Stimulated activated CD4-positive, alpha-beta T cell treated with anti-CD3 and anti-CD28 coated beads, Interleukin-2, amount 100 ng/mL, for 48 hours (primary cell): Measurements from ENCODE around the gene ABHD2.
A peak's percentile ranks its signal among the peaks of the same experiment; 100 is the strongest.
"Not testable (repeated sequence)": the region's sequence is repeated elsewhere in the genome, so short reads cannot be mapped to it uniquely, and the experiment has no call there.

Source experiments
- DNase-seq, 2 donors: peaks; one replicate each; pipeline ENCODE4 v3.0.0-alpha.2; 2020

ABHD2 gene

DNA sequence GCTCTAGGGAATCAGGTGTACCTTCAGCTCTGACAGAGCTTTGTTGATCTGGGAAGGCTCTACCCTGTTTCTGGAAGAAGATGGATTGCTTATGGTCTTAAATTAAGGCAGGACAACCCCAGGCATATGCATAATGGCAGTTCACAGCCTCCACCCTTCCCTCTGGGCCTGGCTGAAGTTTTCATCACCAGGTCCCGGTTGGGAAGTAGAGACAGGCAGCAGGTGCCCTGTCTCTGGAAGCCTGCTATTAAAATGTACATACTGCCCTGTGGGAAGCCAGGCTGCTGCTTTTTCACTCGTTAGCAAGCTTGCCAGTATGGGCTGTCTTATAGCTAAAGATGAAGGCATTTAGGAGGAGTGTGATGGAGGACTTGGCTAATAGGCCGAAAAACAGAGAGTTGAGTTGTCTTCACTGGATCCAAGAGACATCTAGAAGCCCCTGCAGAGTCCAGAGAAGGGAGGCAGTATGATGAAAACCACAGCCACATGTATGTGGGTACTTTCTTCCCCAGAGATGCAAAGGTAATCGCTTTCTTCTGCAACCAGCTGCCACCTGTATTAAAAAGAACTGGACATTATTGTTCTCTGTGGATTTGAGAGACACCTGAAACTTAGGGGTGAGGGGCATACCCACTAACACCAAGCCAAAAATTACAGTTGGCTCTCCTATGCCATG, 34.4 kb downstream of the ABHD2 start:
- no peak for DNase-seq

- no peak for DNase-seq
Measured at GRCh38 chr15:89123181-89123525, 34.9 kb downstream of the ABHD2 start.

DNA sequence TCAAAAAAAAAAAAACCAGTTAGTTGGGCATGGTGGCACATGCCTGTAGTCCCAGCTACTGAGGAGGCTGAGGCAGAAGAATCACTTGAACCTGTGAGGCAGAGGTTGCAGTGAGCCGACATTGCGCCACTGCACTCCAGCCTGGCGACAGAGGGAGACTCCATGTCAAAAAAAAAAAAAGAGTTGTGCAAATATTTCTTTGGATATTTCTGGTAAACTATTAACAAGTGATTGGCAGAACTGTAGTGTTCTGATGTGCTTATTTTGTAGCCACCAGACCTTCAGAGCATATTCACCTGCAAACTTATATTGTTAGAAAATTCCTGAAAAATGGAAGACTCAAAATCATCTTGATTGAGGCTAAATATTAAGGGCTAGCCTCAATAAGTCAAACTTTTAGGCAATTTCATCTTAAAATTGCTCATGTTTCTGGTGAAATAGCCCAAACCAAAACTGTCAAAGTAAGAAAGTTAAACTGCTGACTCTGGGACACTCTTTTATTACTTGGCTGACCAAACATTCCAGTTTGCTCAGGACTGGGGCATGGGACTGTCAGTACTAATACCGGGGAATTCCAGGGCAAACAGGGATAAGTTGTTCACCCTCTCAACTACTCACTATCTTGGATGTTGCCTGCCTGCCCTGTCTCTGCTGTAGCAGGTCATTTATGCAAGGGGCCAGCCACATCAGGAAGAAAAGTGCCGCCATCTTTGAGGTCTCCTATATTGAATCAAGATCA, 37.0 kb downstream of the ABHD2 start:
- DNase-seq = no peak

DNA sequence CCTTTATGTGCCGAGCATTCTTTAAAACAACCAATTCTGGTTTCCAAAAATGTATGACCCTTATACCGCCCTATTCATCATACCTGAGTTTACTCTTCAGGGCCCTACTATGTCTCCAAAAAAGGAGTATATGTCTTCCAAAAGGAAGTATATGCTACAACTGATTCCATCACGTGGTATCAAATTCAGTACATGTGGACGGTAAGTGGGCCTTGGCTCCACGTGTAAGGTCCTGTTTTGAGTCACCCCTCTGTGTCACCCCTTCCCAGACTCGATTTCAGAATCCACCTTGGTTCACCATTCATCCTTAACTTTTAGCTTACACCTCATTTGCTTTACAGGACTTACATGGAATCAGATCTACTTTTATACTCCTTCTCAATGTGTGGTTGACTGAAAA, 37.8 kb downstream of the ABHD2 start:
- no peak for DNase-seq

DNA sequence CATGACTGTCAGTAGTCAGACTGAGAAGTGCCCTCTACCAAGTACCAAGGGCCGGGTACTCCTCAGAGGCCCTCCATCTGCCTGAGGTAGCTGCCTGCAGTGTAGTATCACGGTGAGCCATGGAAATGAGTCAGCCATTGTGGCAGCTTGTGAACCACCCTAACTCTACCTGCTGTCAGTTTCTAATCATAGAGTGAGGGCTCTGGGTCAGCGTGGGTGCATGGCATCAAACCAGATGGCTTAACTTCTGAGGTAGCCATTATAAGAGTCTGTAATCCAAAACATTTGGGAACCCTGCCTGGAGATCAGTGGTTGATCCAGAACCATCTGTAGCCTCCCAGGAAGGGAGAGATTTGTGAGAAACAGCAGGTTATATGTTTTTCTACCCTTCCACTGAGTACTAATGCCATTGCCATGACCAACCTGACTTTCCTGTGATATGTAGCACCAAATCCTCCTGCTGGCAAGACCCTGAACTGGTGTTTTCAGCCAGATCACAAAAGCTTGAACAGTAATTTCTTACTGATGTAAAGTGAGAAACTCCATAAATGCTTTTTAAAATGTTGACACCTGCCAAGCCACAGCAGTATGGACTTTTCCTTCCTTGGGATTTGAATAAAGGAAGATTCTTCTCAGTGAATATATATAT, 38.9 kb downstream of the ABHD2 start:
- DNase-seq = no peak

- DNase-seq = no peak
Measured at GRCh38 chr15:89128320-89129122, 40.3 kb downstream of the ABHD2 start.

DNA sequence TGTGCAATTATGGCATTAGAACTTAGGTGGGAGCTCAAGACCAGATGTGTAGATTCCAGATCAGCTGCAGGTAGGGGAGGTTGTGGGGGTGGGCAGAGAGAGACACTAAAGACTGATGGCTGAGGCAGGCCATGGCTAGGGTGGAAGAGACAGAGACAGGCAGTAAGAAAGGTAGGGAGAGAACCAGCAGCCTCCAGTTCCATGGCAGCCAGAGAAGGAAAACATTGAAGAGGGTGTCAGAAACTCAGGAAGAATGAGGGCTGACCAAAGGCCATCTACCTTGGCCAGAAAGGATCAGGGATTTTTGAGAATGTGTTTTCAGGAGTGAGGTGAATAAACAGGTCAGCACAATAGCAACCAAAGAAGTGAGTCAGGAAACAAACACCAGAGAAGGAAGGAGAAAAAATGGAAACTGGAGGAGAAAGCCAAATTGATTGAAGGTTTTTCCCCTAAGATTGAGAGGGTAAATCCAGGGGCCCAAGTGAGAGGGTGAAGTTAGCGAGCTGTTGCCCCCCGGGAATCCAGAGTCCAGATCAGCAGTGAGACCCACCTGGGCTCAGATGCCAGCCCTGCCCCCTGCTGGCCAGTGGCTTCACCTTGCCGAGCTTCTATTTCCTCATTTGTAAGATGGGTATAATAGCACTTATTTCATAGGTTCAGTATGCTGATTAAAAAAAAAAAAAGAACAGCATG, 41.0 kb downstream of the ABHD2 start:
- DNase-seq = peak; percentile 37 to 43

GRCh38 chr15:89129816-89130134, 41.5 kb downstream of the ABHD2 start:
- DNase-seq = no peak

DNA sequence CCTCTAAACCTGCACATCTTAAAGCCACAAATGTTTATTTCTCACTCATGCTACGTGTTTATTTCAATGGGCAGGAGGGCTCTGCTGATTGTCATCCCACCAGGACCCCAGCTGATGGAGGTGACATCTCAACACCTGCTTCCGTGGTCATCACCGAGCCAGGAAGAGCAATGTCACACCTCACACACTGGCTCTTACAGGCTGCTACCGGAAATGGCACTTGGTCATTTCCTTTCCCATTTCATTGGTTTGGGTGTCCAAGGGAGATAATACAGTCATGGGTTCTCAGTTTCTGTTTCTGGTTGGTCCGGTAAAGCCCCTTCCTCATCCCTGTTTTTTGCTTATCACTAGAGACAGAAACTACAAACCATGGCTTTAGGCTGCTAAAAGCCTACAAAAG, 41.9 kb downstream of the ABHD2 start:
- DNase-seq = no peak

GRCh38 chr15:89131731-89132130, 43.5 kb downstream of the ABHD2 start:
- DNase-seq = no peak

DNA sequence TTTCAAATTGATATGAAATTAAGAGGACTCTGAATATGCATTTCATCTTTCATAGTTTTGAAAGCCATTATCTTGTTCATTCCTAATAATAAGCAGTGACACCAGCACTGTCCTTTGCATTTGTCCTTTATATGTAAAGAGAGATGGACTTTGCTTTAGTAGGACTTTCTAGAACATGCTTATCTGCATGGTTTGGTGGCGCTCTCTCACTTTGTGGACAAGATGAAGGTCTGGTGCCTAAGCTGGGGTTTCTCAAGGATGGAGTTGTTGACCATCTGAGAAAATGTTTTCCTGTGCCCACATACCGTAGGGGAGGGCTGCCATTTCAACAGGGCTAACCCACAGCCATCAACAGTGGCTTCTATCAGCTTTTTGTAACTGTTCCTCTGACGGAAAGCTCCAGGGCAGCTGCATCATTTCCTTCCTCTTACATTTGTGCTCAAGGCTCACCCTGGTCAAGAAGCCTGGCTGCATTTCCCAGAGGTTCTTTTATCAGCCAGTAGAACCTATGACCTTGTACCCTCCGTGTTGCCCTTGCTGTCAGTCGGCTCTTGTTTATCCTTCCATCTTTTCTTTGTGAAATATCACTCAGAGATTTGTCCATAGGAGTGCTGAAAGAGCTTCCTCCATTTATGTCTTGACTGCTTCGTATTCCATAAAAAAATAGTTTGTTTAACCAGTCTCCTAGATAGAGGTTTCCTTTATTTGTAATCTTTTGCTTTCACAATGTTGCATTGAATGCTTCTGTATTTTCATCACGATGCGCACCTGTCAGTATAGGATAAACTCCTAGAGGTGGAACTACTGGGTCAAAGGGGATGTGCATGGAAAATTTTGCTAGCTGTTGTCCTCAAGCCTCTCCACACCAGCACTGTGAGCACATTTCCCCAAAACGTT, 44.6 kb downstream of the ABHD2 start:
- DNase-seq = no peak

GRCh38 chr15:89135387-89136077, 47.3 kb downstream of the ABHD2 start:
- DNase-seq = not testable (repeated sequence)

DNA sequence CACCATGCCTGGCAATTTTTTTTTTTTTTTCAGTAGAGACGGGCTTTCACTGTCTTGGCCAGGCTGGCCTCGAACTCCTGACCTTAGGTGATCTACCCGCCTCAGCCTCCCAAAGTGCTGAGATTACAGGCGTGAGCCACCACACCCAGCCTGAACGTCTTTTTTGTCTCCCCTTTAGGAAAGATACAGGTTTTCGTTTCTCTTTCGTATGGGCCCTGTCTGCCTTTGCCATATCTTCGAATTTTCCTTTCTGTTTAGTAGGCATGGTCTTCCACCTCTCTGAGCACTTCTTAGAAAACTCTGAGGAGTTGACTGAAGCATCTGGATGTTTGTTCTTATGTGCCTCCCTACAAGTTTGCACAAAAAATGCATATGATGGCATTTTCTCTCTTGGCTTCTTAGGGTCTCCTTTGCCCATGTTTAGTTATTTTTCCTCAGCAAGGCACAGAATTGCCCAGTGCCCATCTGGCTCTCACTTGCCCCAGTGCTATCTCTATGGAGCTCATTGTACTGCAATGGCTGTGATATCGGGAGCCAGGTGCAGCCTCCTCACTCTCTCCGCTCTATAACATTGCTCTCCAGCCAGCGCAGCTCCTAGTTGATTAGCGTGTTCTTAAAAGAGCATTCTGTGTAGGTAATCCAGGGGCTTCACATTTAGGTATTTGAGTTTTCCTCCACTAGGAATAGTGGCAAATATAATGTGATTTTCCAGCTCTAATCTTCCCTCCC, 48.0 kb downstream of the ABHD2 start:
- DNase-seq = no peak

- DNase-seq = no peak
Measured at GRCh38 chr15:89136818-89137772, 48.8 kb downstream of the ABHD2 start.

GRCh38 chr15:89137926-89138325, 49.7 kb downstream of the ABHD2 start:
- no peak for DNase-seq

- no peak for DNase-seq
Measured at GRCh38 chr15:89138999-89139612, 50.9 kb downstream of the ABHD2 start.

GRCh38 chr15:89139613-89140499, 51.6 kb downstream of the ABHD2 start:
- no peak for DNase-seq

DNA sequence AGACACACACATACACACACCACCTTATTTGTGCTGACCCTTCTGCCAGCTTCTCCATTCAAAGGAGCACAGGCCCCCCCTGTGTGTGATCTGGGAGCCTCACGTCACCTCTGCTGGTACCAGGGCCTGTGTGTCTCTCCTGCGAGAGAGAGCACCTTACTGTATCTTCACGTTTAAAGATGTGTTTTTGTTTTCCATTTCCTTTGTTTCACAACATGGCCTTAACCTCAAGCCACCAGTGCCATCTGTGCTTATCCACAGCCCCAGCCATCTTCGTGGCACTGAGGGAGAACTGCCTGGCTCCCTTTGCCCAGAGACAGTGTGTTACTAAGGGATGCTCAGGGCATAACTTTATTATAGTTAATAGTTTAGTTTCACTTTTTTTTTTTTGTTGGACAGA, 52.3 kb downstream of the ABHD2 start:
- no peak for DNase-seq
